Activated CD8-positive, alpha-beta memory T cell treated with anti-CD3 and anti-CD28 coated beads, Interleukin-2, amount 50 U/mL, for 24 hours (primary cell): ENCODE measurements around the gene MEX3A.
"Not testable (repeated sequence)": the region's sequence is repeated elsewhere in the genome, so short reads cannot be mapped to it uniquely, and the experiment has no call there.

Experiments used
- DNase-seq: peaks from one replicate; pipeline ENCODE4 v3.0.0-alpha.2; 2020; ENCODE audit errors: extremely low read depth

Gene MEX3A, protein sequence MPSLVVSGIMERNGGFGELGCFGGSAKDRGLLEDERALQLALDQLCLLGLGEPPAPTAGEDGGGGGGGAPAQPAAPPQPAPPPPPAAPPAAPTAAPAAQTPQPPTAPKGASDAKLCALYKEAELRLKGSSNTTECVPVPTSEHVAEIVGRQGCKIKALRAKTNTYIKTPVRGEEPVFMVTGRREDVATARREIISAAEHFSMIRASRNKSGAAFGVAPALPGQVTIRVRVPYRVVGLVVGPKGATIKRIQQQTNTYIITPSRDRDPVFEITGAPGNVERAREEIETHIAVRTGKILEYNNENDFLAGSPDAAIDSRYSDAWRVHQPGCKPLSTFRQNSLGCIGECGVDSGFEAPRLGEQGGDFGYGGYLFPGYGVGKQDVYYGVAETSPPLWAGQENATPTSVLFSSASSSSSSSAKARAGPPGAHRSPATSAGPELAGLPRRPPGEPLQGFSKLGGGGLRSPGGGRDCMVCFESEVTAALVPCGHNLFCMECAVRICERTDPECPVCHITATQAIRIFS

DNA sequence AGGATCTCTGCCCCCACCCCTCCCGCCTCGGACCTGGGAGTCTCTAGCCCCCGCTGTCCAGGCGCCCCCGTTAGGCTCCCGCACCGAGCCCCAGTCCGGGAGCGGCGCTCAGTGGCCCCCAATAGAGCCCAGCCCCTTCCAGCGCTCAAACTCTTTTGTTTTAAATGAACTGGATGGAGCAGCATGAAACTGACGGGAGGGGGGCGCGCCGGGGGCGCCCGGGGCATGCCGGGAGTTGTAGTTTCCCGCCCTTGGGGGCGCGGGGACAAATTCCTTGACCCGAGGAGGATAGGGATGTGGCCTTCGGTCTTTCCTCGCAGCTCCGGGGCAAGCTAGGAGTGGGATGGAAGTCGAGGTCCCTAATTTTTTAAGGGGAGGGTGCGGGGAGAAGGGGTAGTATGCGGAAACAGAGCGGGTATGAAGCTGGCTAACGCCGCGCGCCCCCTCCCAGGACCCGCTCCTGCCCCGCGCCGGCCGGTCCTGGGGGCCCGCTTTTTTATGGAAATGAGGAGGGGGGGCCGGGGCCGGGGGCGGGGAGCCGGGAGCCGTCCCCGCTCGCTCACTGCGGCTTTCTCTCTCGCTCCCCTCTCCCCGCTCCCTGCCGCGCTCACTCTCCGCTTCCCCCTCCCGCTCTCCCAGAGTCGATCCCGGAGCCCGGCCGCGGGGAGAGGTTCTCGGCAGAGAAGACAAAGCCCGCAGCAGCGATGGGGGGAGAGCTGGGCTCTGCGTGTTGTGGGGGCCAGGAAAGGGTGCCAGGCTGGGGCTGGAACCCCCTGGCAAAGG lies at the start of gene MEX3A:
MEX3A (minus strand) TSS at position 157 of the 783 bp plus-strand sequence. CDS start 467 bp downstream, outside the sequence.
- DNase-seq: no peak

DNA sequence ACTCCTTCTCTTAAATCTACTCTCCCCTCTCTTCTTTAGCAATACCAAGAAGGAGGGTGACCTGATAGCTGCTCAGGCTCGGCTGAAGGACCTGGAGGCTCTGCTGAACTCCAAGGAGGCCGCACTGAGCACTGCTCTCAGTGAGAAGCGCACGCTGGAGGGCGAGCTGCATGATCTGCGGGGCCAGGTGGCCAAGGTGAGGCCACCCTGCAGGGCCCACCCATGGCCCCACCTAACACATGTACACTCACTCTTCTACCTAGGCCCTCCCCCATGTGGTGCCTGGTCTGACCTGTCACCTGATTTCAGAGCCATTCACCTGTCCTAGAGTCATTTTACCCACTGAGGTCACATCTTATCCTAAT lies 48.3 kb upstream of the MEX3A start:
- no peak for DNase-seq

DNA sequence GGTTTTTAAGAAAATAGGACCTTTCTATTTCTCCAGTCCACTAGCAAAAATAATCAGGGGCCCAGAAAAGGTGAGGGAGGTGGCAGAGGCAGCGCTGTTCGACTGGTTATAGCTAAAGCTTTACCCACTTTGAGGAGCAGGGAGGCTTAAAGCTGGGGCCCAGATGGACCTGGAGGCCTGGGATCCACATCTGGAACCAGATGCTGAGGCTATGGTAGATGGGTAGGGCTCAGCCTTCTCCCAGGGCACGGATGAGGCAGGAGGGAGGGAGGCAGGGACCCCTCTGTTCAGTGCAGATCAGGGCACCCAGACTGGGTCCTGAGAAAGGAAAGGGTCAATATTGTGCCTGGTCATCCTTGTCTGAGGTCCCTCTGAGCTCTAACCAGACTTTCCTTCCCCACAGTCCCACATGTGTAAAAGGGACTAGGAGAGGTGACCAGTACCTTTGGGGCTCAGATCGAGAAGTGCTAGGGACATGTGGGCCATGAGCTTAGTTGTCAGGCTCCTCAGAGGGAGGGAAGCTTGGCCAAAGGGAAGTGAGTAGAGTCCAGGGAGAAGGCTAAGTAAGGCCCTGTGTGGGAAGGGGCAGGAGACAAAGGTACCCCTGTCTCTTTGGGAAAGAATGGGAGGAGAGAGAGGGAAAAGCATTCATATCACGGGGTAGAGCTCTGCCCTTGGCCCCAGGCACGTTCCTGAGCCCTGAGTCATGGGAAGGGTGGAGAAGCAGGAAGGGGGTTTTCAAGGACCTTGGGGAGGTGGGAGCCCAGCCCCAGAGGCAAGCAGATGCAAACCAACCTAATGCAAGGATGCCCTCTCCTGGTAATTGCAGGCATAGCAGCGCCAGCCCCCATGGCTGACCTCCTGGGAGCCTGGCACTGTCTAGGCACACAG lies 47.7 kb upstream of the MEX3A start:
- no peak for DNase-seq

DNA sequence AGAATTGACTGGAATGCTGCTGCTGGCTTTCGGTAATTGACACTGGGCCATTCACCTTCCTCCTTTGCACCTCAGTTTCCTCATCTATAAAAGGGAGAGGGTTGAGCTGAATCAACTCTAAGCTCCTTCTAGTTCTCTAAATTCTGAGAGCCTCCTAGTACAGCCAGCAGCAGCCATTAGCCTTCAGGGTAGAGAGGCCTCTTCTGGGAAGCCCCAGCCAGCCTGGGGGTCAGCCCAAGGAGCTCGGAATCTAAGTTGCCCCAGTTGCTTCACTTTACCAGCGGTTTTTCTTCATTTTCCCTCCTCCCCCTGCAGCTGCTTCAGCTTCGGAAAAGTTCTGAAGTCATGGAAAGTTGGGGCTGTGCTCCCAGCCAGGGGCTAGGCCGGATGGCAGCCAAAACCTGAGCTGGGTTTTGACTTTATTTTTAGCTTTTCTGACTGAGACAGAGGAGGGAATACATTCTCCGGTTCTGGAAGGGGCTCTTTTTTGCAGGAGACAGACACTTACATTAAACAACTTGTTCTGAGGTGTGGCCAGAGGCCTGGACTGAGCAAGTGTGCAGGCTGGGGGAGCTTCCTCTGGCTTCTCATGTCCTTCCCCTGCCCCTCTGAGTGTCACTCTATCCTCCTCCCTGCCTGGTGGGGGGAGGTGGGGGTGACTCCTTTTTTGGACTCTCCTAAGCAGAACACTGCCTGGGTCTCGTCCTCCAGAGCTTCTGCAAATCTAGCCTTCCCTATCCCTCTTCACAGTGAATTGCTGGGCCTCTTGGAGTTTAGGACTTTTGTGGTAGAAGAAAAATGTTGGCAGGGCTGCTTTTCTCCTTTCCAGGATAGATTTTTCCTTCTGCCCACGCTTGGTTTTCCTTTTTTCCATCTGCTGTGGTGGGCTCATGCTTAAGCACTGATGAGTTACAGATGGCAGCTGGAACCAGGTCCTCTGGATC lies 46.7 kb upstream of the MEX3A start:
- DNase-seq: no peak

DNA sequence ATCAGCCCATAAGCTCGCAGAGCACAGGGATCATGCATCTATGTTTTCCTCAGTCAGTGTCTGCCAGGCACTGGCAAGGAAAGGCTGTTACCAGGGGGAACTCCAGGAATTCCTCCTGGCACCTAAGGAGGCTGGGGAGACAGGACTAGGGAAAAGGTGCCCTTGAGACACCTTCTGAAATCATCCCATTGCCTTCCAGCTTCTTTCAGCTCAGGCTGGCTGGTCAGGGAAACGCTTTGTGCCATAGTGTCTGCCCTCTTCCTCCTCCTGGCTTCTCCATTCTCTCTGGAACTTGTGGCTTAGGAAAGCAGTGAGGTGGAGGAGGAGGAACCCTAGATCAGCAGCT lies 46.0 kb upstream of the MEX3A start:
- no peak for DNase-seq

DNA sequence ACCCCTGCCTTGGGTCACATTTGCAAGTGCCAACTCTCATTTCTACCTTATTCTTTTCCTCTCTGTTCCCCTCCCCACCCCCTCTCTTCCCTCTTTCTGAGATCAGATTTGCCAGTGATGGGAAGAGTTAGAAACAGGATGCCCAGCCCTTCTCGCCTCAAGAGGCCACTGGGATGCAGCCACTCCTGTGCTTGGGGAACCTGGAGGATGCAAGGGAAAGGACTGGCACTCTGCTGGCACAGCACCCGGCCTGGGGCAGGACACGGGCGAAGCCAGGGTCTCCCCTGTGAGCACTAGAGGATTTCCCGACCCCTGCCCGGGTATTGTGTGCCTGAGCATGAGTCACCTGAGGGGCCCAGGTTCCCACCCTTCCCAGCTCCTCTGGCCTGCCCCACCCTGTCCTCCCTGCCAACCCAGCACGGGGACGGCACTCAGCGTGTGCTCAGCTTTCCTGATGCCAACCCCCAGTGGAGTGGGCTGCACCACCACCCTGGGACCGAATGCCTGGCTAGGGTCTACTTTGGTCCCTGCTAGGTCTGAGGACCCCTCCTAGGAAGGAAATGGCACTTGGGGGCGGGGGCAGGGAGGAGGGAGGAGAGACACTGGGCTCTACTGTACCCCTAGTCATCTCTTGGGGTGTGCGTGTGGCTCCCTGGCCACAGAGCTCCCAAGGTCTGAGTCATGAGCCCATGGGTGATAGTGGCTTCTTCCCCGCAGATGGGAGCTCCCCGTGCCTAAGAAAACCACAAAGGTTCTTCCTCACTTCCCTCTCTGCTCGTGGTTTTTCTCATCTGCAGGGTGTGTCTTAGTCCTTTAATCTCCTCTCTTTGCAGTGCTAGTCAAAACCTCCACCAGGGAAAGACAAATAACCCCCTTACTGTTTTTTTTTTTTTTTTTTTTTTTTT lies 44.6 kb upstream of the MEX3A start:
- DNase-seq: peak; percentile 65

DNA sequence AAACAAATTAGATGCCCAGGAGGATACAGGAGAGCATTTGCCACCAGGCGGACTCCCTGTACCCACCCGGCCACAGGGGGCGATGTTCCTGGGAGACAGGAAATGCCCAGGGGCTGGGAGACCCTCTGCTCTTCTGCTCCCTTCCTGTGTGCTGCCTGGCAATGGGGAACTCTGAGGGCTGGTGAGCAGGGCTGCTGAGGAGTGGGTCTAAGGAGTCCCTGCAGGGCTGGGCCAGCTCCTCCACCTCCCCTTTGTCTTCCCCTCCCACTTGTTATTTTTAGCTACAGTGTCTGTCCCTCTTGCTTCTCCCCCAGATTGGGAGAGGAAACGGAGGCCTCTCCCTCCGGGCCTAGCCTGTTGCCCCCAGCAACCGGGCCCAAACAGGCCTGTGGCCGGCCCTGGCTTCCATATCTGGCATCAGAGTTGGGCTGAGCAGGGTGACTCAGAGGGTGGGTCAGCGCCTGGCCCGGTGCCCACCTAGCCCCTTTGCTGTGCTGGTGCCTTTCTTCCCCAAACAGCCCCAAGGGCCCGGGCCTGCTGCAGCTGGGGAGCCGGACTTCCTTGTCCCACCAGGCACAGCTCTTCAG lies 43.9 kb upstream of the MEX3A start:
- no peak for DNase-seq

DNA sequence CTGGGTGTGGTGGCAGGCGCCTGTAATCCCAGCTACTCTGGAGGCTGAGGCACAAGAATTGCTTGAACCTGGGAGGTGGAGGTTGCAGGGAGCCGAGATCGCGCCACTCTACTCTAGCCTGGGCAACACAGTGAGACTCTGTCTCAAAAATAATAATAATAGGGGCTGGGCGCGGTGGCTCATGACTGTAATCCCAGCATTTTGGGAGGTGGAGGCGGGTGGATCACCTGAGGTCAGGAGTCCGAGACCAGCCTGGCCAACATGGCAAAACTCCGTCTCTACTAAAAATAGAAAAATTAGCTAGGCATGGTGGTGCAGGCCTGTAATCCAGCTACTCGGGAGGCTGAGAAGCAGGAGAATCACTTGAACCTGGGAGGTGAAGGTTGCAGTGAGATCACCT lies 43.3 kb upstream of the MEX3A start:
- DNase-seq: not testable (repeated sequence)

DNA sequence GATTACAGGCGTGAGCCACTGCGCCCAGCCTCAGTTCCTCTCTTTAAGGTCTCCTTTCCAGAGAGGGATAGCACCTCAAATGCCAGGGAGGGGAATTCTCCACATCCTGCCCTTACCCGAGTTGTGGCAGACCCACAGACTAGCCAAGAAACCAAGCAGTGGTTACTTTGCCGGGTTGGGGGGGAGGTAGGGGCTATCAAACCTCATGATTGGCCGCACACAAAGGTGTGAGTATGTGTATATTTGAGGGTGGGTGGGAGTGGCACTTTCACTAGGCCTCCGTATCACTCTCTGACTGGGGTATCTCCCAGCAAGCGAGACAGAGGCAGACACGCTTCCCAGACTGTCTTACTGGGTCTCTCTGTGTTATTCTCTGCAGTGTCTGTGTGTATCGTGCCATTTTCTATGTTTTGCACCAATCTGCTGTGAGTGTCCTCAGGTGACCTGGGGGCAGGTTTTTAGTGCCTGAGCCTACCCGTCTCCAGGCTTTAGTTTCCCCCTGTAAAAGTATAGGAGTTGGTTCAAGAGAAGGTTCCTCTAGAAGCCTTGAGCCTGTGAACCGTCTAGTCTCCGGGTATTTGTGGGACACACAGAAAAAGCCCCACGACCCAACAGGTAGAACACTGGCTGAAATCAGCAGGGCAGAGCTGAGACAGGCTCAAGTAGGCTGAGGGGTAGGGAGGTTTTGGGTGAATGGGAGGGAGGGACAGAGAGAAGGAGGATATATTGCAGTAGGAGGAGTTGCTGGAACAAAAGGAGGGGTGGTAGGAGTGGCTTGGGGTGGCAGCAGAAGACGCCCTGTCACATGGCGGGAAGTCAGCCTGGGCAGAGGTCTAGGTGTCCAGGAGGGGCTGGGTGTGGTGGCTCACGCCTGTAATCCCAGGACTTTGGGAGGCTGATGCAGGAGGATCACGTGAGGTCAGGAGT lies 42.6 kb upstream of the MEX3A start:
- no peak for DNase-seq

DNA sequence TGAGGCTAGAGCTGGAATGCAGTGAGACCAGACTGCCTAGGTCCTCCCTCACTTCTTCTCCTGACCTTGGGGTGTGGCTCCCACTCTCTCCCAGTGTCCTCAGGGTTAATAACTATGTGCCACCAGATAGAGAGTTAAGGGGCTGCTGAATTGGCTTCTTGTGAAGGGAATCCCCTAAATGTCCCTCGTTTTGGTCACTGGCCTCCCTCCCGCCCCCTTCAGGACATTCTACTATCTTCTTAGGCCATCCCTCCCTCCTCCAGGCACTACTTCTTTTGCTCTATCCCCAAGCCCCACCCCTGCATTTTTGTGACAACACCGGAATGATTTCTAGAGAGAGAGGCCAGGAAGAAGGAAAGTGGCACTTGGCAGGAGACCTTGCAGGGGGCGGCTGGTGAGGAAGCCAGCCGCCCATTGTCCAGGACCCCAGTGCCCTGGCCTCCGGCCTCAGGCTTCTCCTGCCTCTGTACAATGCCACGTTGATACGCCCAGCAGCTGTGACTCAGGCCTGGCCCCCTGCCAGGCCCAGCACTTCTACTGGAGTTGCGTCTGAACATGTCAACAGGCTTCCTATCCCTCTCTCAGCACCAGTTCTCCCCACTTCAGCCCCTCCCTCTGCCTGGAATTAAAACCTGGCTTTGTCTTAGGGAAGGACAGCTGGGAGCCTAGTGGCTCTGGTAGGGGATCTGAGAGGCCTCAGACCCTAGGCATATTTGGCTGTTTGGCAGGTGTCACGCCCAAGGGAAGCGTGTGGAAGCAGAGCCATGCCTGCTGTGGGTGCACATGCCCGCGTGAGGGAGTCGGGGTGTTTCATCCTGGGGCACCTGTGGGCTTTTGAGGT lies 41.3 kb upstream of the MEX3A start:
- no peak for DNase-seq

DNA sequence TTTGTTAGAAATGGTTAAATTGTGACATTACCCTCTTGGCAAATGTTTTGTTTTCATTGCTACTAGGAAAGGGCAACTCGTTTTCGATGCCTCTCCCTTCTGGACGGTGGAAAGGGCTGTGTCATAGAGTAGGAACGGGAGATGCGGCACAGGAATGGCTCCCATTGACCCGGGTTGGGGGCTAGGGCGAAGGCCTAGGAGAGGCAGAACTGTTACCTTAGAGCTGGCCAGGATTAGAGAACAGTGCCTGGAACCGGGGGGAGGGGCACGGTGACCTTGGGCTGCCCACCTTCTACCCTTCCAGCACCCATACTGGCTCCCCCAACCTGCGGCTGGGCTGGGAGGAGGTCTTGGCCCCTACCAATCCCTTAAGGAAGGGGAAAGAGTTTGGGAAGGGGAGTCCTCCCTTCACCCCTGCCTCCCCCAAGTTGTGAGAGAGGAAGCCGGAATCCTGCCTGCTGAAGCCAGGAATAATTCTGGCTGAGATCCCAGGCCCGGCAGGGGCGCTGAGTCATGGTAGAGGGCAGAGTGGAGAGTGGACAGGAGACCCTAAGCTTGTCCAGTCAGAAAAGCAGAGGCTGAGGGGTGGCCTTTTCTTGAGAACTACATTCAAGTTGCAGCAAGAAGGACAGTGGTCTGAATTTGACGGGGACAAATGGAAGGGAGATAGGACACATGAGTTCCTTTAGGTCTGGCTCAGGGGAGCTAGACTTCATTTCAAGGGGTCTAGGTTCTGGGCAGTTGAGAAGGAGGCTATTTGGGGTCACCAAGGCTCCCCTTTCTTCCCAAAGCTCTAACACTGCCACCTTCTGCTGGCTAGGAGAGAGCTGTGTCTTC lies 40.5 kb upstream of the MEX3A start:
- DNase-seq: no peak

DNA sequence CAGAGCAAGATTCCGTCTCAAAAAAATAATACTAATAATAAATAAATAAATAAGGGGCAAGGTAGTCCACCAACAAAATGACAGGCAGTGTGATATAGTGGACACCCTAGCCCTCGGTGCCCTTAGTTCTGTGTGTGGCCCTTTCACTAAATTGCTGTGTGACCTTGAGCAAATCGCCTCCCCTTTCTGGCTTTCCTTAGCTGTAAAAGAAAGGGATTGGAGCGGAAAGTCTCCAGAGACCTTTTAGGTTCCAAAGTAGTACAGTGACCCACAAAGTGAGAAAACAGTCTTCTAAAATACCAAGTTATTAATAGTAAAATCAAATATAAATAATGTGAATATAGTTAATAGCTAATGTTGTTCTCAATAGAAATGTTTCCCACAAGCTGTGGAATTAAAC lies 39.8 kb upstream of the MEX3A start:
- no peak for DNase-seq

DNA sequence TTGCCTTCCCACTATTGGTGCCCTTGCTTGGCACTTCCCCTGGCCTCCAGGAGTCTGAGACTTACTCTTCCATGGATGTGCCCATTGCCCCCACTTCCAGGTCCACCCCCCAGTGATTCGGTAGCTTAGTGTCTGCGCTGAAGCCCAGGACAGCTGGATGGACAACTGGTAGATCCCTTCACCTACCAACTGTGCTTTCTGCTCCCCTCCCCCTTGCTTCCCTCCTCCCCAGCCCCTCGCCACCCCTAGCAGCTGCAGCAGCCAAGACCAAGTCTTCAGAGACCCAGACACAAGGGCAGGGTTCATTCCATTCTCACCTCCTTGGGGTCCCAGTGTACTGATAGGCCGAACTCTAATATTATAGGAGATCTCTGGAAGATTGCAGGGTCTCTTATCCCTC lies 39.2 kb upstream of the MEX3A start:
- no peak for DNase-seq

DNA sequence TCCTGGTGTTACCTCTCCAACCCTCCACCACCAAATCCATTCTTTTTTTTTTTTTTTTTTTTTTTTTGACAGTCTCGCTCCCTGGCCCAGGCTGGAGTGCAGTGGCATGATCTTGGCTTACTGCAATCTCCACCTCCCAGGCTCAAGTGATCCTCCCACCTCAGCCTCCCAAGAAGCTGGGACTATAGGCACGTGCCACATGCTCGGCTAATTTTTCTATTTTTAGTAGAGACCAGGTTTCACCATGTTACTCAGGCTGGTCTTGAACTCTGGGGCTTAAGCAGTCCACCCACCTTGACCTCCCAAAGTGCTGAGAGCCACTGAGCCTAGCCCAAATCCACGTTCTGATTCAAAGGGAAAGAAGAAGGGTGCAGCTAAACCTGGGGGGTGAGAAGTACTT lies 38.7 kb upstream of the MEX3A start:
- not testable (repeated sequence) for DNase-seq

DNA sequence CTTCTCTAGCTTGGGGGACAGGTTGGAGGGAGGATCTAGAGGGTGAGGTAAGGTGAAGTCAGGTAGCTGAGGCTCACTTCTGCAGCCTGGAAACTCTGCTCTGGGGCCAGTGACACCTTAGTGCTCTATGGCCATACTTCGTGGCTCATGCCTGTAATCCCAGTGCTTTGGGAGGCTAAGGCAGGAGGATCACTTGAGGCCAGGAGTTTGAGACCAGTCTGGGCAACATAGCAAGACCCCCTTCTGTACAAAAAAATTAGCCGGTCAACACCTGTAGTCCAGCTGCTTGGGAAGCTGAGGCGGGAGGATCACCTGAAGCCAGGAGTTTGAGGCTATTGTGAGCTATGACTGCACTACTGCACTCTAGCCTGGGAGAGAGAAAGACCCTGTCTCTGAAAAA lies 38.1 kb upstream of the MEX3A start:
- DNase-seq: no peak

DNA sequence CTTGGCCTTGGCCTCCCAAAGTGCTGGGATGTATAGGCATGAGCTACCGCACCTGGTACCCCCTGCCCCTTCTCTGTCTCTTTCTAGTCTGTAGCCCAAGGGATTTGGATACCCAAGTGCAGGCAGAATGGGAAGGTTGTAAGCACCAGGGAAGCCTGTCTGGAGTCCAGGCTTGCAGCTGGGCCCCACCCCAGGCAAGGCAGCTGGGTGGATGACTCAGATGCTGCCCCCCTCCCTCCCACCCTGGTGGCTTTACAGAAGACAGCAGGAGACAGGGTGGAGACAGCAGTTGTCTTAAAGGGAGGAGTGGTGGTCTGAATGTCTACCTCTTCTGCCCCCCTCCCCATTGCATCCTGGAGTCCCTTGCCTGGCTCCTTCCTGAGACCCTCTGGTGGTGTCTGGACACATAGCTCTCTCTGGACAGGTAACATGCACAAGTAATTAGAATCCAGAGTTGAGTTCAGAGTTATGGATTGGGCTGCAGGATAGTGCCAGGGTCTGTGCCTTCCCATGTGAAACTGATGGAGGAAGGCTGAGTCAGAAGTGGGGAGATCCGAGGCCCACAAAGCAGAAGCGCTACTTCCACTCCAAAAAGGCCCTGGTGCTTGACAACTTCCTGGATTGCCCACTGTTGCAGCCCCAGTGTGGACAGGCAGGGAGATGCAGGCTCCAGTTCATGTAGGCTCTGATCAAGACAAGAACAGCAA lies 37.4 kb upstream of the MEX3A start:
- DNase-seq: no peak
